PC-9 (cell line): ENCODE measurements around the gene NAP1L4. TPM values are rescaled to one million over a fixed set of nuclear protein-coding genes. Genes with fewer than 3 reads are reported as not detected.

Experiments used
- BruUV-seq: library from RNA; stranded (reverse); fragments of 400-500 nt; replicated peaks from 2 replicates; lab custom pipeline; 2021; lab: Mats Ljungman, UMichigan
- CTCF ChIA-PET: fragments of 300-600 bp; sonication (Branson Sonifier 250); formaldehyde crosslinking; loops from one replicate; lab custom pipeline; 2022; ENCODE audit warnings: antibody characterized with exemption; lab: Charles Lee
- POLR2A ChIA-PET: fragments of 300-600 bp; sonication (Branson Sonifier 250); formaldehyde crosslinking; loops from one replicate; lab custom pipeline; 2022; ENCODE audit warnings: antibody characterized with exemption; ENCODE audit not compliant: unreplicated experiment; lab: Charles Lee
- DNase-seq, 2 experiments: peaks; one replicate each; pipeline versions ENCODE4 v3.0.0 to v3.0.0-alpha.2; 2015 to 2022; ENCODE audit warnings: mixed read lengths in 1 of 2
- H2AFZ ChIP-seq: fragments of 200-600 bp; sonication (generic); 2 replicates; pipeline ENCODE4 v1.8.1; 2017; ENCODE audit warnings: antibody characterized with exemption
- H3F3A ChIP-seq: fragments of 200-600 bp; sonication (generic); 2 replicates; pipeline ENCODE4 v1.8.1; 2017; ENCODE audit warnings: antibody characterized with exemption, mild to moderate bottlenecking, low read depth; ENCODE audit not compliant: insufficient read depth
- H3K27ac ChIP-seq: fragments of 200-600 bp; sonication (generic); 2 replicates; pipeline ENCODE4 v1.6.1; 2016; ENCODE audit warnings: mixed run types
- H3K27me3 ChIP-seq: fragments of 200-600 bp; sonication (generic); 2 replicates; pipeline ENCODE4 v1.6.1; 2016; ENCODE audit warnings: low read depth, mixed run types; ENCODE audit not compliant: insufficient read depth
- H3K36me3 ChIP-seq: fragments of 200-600 bp; sonication (generic); 2 replicates; pipeline ENCODE4 v1.6.1; 2016; ENCODE audit warnings: low read depth, mixed run types
- H3K4me1 ChIP-seq: fragments of 200-600 bp; sonication (generic); replicated peaks from 2 replicates; pipeline ENCODE4 v1.6.1; 2016; ENCODE audit warnings: mixed run types; ENCODE audit not compliant: insufficient read depth
- H3K4me2 ChIP-seq: fragments of 200-600 bp; sonication (generic); 2 replicates; pipeline ENCODE4 v1.6.1; 2017; ENCODE audit warnings: mixed run types
- H3K4me3 ChIP-seq: fragments of 200-600 bp; sonication (generic); 2 replicates; pipeline ENCODE4 v1.6.1; 2016; ENCODE audit warnings: mixed run types
- H3K79me2 ChIP-seq: fragments of 200-600 bp; sonication (generic); 2 replicates; pipeline ENCODE4 v1.6.1; 2017; ENCODE audit warnings: low read depth, mixed run types
- H3K9me2 ChIP-seq: fragments of 200-600 bp; sonication (generic); 2 replicates; pipeline ENCODE4 v1.8.1; 2017; ENCODE audit warnings: mild to moderate bottlenecking; ENCODE audit not compliant: insufficient read depth
- H3K9me3 ChIP-seq: fragments of 200-600 bp; sonication (generic); 2 replicates; pipeline ENCODE4 v1.8.1; 2016; ENCODE audit warnings: low read depth; ENCODE audit not compliant: insufficient read depth
- H4K20me1 ChIP-seq: fragments of 200-600 bp; sonication (generic); 2 replicates; pipeline ENCODE4 v1.8.1; 2017; ENCODE audit not compliant: insufficient read depth
- EZH2 ChIP-seq: fragments of 200-600 bp; sonication (generic); IDR thresholded peaks from 2 replicates; pipeline ENCODE4 v1.8.0; 2017; ENCODE audit warnings: antibody characterized with exemption, low read depth
- intact Hi-C: fragments of 100-400 bp; cut with micrococcal nuclease; formaldehyde crosslinking; loops from one replicate; pipeline ENCODE4 v1.10.0; 2022; ENCODE audit not compliant: unreplicated experiment
- total RNA-seq: library from RNA; stranded (reverse); gene quantifications from 2 replicates; pipeline ENCODE4 v1.2.3, GENCODE V29; 2021
- TF ChIP-seq, protein P1 (sequence below): fragments of 200-600 bp; sonication (generic); conservative IDR thresholded peaks from 2 replicates; pipeline ENCODE4 v1.6.1; 2017; ENCODE audit warnings: mixed run types, antibody characterized with exemption, mild to moderate bottlenecking, moderate library complexity

Gene NAP1L4
- total RNA-seq, 1 experiment from 2014 or later = 86.7 TPM

DNA sequence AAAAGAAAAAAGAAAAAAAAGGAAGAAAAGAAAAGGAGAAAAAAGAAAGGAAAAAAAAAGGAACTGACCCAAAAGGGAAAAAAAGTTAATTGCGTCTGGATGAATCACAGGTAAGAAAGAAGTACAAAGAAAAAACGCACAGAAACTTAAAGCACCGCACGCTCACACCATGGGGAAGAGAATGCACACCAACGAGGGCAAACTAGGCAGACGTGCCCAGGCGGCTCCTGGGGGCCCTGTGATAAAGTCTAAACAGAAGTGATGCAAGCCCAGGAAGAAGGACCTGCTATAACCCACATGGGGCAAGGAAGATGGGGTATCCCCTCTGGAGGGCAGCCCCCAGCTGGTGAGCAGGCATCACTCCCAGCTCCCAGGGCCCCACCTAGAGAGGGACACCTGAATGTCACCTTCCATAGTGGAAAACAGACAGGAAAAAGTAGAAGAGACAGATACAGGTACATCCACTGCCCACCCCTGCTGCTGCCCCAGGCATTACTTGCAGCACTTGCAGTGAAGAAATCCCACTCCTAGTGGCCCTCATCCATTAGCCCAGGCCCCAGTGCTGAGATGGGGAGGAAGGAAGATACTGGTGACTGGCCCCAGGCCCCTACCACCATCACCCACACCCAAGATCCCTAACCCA lies 28.9 kb downstream of the NAP1L4 start:
- Histone ChIP-seq H3K9me2 (no peaks in the 10 kb centered on the region), H2AFZ (no peak overlapping the region), H3K36me3 (no peaks in the 10 kb centered on the region), H3F3A (no peaks in the 10 kb centered on the region), H3K79me2 (no peaks in the 10 kb centered on the region), H3K4me2 (no peak overlapping the region), H3K27me3 (no peaks in the 10 kb centered on the region), H3K4me3 (no peak overlapping the region), H3K4me1 (no peaks in the 10 kb centered on the region), H3K27ac (no peak overlapping the region), H3K9me3 (no peaks in the 10 kb centered on the region), H4K20me1 (no peaks in the 10 kb centered on the region; the same call in 1 of the 2 replicates)
- no peak for TF ChIP-seq EZH2
- DNase-seq = no peak
- ChIA-PET CTCF (no interaction called here), POLR2A (no interaction called here)
- intact Hi-C loops = no loop called here
- no TSS peak for BruUV-seq

DNA sequence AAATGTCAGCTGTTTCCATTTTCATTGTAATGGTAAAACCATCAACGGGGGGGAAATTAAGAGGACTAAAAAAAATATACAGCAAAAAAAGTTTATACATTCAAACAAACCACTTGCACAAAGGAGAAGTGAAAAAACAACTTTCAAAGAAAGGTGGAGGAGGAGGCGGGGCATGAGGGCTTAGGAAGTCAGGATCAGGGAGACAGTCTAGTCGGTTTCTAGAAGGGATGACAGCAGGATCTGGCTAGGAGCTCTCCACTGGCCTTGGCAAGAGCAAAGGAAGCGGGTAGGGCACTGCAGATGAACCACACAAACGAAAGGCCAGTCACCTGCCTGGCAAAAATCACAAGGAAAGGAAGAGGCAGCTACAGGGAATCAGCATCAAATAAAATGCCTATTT lies 31.0 kb downstream of the NAP1L4 start:
- no peak overlapping the region for H2AFZ ChIP-seq
- no peaks in the 10 kb centered on the region for H3F3A ChIP-seq
- H3K27me3 ChIP-seq = no peaks in the 10 kb centered on the region
- TF ChIP-seq, protein P1, sequence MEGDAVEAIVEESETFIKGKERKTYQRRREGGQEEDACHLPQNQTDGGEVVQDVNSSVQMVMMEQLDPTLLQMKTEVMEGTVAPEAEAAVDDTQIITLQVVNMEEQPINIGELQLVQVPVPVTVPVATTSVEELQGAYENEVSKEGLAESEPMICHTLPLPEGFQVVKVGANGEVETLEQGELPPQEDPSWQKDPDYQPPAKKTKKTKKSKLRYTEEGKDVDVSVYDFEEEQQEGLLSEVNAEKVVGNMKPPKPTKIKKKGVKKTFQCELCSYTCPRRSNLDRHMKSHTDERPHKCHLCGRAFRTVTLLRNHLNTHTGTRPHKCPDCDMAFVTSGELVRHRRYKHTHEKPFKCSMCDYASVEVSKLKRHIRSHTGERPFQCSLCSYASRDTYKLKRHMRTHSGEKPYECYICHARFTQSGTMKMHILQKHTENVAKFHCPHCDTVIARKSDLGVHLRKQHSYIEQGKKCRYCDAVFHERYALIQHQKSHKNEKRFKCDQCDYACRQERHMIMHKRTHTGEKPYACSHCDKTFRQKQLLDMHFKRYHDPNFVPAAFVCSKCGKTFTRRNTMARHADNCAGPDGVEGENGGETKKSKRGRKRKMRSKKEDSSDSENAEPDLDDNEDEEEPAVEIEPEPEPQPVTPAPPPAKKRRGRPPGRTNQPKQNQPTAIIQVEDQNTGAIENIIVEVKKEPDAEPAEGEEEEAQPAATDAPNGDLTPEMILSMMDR = no peak
- TF ChIP-seq EZH2 = no peak
- no peak overlapping the region for H3K4me2 ChIP-seq
- no peak for DNase-seq
- no peaks in the 10 kb centered on the region for H3K36me3 ChIP-seq
- intact Hi-C loops = no loop called here
- POLR2A ChIA-PET = no interaction called here
- H3K79me2 ChIP-seq = no peaks in the 10 kb centered on the region
- H3K4me3 ChIP-seq = no peak overlapping the region
- BruUV-seq = no TSS peak
- H3K27ac ChIP-seq = no peak overlapping the region
- no peaks in the 10 kb centered on the region for H3K4me1 ChIP-seq
- no peaks in the 10 kb centered on the region; the same call in 1 of the 2 replicates for H4K20me1 ChIP-seq
- no peaks in the 10 kb centered on the region for H3K9me2 ChIP-seq
- no peaks in the 10 kb centered on the region for H3K9me3 ChIP-seq
- CTCF ChIA-PET = interaction anchor here (0.6 kb wide), 1 partner anchor 31 kb away, joined by 6 read pairs; no protein-coding TSS in a partner anchor

GRCh38 chr11:2960139-2960538 lies 32.0 kb downstream of the NAP1L4 start:
- POLR2A ChIA-PET = no interaction called here
- no peaks in the 10 kb centered on the region for H3K9me3 ChIP-seq
- no peaks in the 10 kb centered on the region for H3K4me1 ChIP-seq
- no peak overlapping the region for H3K27ac ChIP-seq
- intact Hi-C loops = no loop called here
- no peak for DNase-seq
- CTCF ChIA-PET = no interaction called here
- H2AFZ ChIP-seq = no peak overlapping the region
- no peaks in the 10 kb centered on the region for H3K9me2 ChIP-seq
- H3K27me3 ChIP-seq = no peaks in the 10 kb centered on the region
- no peak overlapping the region for H3K4me2 ChIP-seq
- H3K4me3 ChIP-seq = no peak overlapping the region
- no TSS peak for BruUV-seq
- no peaks in the 10 kb centered on the region for H3K79me2 ChIP-seq
- no peak for TF ChIP-seq EZH2
- TF ChIP-seq, protein P1 = no peak
- no peaks in the 10 kb centered on the region for H3F3A ChIP-seq
- H4K20me1 ChIP-seq = no peaks in the 10 kb centered on the region; the same call in 1 of the 2 replicates
- H3K36me3 ChIP-seq = no peaks in the 10 kb centered on the region

DNA sequence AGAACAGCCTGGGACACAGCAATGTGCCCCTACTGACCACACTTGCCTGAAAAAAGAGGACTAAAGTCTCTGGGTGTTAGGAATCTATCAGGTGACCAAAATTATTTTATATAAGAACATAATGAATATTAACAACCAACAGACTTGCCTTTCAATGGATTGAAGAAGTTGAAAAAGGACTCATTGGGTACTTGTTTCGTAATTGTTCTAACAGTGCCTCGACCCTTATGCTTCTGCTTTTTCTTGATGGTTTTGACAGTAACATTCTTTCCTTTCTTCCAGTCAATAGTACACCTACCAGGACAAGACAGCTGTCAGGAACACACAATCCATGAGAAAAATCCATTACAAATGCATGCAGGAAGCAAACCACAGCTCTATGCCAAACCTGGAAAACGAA lies 33.9 kb downstream of the NAP1L4 start:
- no peaks in the 10 kb centered on the region for H3K79me2 ChIP-seq
- H3K27ac ChIP-seq = no peak overlapping the region
- TF ChIP-seq, protein P1 = no peak
- TF ChIP-seq EZH2 = no peak
- no peaks in the 10 kb centered on the region for H3K4me1 ChIP-seq
- POLR2A ChIA-PET = no interaction called here
- no peaks in the 10 kb centered on the region for H3K9me3 ChIP-seq
- H2AFZ ChIP-seq = no peak overlapping the region
- no peaks in the 10 kb centered on the region for H3K36me3 ChIP-seq
- intact Hi-C loops = loop anchor here (5.0 kb wide), 1 partner anchor 64 kb away; no protein-coding TSS in a partner anchor
- H3K9me2 ChIP-seq = no peaks in the 10 kb centered on the region
- no peaks in the 10 kb centered on the region; the same call in 1 of the 2 replicates for H4K20me1 ChIP-seq
- no TSS peak for BruUV-seq
- H3K27me3 ChIP-seq = no peaks in the 10 kb centered on the region
- H3K4me3 ChIP-seq = no peak overlapping the region
- DNase-seq = no peak
- no peak overlapping the region for H3K4me2 ChIP-seq
- no peaks in the 10 kb centered on the region for H3F3A ChIP-seq
- CTCF ChIA-PET = no interaction called here
